AML-193 (cell line): ENCODE results near the gene NPBWR2.

ENCODE experiments used
- DNase-seq, 2 experiments: peaks; one replicate each; lab custom pipeline; 2025; lab: John Stamatoyannopoulos, UW

Gene NPBWR2

DNA sequence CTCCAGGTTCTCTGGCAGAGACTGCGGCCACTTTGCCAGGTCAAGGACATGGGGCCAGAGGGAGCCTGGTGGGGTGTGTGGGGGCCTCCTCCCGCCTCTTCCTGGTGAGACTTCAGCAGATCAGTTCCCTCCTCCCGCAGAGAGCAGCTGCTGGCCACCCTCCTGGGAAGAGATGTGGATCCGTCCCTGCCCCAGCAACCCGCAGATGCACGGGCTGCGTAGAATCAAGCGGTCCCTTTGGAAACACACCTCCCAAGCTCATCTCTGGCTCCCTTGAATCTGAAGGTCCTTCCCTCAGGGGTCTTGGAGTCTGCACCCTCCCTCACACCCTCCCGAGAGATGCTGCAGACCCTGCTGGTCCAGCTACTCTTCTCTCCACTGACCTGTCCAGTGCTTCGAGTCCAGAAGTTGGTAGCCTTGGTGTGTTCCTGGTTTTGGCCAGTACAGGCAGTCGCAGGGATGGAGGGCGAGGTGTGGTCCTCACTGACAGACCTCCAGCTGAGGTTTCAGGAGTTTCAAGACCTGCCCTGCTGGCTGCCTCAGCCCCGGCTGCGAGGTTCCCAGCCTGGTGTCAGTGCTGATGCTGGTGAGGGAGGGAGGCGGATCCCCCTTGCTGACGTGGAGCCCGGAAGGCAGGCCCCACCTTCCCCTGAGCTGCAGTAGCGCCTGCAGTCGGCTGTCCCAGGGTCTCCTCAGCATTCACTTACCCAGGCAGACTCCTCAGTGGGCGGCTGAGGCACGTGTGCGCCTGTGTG is at the start of gene NPBWR2:
Gene NPBWR2 (minus strand): TSS at position 585 of the 755 bp plus-strand sequence. CDS start 734 bp downstream, outside the sequence.
- DNase-seq: no peak

GRCh38 chr20:64156136-64156885 is 48.9 kb upstream of the NPBWR2 start:
- DNase-seq: no peak

DNA sequence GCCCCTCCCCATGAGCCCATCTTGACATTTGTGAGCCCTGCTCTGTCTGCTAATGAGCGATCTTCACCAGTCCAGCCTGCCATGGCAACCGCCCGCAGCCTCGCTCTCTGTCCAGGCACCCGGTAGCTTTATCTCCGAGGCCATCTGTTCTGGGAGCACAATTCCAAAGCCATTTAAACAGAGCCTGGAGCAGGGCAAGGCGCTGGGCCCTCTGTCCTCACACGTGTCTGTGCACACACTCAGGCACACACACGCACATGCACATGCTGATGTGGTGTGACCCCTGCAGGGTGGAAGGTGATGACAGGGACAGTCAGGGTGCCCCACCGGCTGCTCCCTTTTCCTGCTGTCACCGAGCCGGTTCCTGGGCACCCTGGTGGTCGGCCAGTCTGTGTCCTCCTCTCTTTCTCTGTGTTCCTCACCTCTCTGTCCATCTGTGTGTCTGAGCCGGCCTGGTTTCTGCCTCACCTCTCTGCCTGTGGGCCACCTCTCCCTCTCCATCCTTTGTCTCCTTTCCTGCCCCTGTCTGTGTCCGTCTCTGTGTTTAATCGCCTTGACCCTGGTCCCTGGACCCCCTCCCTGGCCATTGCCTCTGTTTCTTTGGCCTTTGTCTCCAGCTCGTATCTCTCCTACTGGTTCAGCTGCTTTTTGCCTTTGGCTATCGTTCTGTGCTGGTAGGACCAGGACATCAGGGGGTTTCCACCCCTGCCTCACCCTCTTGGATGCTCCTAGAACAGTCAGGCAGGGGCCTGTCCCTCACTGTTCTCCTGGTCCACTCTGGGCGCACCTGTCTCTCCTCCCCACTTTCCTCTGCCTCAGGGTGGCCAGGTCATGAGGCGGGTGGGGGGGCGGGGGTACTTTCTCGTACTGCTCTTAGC is 48.1 kb upstream of the NPBWR2 start:
- DNase-seq: no peak

- no peak for DNase-seq
These were observed 47.4 kb upstream of the NPBWR2 start for GRCh38 chr20:64154590-64155257.

DNA sequence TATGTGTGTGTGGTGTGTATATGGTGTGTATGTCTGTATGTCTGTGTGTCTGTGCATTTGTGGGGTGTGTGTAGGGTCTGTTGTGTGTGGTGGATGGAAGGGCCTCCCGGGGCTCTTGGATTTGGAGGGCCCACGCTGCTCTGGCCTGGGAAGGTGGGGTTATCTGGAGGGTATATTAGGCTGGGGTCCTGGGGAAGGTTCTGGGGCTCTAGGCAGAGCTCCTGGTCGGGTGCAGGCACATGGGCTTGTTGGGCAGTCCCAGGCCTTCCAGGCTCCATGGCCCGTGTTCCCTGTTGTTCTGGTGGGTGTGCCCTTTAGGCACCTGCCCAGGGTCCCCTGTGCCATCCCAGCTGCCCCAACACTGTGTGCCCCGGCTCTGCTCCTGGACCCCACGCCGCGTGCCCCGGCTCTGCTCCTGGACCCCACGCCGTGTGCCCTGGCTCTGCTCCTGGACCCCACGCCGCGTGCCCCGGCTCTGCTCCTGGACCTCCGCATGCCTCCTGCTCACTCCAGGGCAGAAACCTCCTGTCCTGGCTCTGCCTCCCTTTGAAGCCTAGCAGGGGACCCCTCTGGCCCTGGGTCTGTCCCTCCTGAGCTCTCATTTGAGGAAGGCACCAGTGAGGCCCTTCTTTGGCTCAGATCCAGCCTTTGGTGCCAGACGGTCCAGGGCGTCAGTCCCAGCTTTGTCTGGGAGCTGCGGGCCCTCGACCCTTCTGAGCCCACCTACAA is 46.7 kb upstream of the NPBWR2 start:
- no peak for DNase-seq

DNA sequence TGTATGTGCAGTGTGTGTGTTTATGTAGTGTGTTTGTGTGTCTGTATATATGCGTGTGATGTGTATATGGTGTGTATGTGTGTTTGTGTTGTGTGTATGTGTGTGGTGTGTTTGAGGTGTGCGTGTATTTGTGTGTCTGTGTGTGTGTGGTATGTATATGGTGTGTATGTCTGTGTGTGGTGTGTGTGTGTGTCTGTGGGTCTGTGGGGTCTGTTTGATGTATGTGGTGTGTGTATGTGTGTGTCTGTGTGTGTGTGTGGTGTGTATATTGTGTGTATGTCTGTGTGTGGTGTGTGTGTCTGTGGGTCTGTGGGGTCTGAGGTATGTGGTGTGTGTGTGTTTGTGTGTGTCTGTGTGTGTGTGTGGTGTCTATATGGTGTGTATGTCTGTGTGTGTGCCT is 46.0 kb upstream of the NPBWR2 start:
- DNase-seq: no peak

DNA sequence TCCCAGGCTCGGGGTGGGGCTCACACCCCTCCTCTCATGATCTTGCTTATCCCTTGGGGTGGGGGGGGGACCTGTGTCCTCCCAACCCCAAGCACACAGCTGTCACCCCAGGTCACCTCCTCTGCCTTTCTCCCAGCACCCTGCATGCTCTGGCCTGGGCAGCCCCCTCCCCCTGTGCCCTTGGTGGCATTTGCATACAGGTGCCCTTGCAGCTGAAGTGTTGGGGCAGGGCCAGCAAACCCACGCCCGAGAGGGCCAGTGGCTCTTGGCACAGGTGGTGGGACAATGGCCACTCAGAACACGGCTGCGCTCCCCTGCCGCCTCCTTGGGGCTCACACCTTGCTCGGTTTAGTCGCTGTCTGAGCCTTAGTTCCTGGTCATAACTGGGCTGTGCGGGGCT is 45.5 kb upstream of the NPBWR2 start:
- no peak for DNase-seq

GRCh38 chr20:64151633-64152530 is 44.5 kb upstream of the NPBWR2 start:
- DNase-seq: no peak

DNA sequence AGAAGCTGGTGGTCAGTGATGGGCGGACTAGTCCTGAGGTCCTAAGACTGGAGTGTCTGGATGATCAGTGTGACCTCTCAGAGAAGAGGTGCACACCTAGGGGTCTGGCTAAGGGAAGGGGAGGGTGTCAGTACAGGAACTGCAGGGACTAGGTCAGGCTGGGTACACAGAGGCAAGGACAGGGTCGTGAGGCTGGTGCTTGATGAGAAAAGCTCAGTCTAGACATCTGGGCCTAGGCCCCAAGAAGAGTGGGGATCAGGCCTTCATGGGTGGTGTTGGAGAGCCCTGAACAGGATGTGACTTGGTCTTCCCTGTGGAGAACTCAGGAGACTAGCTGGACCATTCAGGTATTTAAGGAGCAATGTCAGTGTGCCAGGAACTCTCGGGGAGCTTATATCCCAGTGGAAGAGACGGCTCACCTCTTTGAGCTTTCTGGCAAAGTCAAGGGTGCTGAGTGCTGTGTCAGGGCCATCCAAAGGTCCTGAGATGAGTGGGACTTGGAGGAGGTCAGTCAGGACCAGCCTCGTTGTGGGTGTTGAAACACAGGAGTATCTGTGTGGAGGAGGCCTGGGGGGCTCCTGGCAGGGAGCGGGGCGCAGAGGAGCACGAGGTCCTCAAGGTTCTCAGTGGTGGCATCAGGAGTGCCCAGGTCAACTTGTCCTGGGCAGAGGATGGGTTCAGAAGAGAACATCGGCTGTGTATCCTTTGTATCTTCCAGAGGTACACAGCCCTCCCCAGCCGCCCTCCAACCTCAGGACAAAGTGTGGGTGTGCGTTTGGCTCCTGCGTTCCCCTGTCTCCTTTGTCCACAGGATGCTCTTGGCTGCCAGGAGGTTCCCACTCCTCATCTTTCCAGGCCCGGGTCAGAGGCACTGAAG is 43.6 kb upstream of the NPBWR2 start:
- DNase-seq: no peak

DNA sequence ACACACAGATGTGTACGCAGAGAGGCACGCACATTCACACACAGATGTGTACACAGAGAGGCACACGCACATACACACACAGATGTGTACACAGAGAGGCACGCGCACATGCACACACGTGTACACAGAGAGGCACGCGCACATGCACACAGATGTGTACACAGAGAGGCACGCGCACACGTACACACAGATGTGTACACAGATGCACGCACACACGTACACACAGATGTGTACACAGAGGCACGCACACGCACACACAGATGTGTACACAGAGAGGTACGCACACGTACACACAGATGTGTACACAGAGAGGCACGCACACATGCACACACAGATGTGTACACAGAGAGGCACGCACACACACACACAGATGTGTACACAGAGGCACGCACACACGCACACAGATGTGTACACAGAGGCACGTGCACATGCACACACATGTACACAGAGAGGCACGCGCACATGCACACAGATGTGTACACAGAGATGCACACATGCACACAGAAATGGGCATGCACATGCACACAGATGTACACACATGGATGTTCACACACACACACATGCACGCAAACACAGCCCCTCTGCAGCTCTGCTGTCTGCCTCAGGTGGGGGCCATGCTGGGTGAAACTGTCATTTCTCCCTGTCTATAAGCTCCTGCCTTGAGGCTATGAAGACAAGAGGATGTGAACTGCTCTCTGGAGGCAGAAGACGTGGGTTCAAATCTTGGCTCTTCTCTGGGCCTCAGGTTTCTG is 42.6 kb upstream of the NPBWR2 start:
- DNase-seq: no peak

- DNase-seq: no peak
These were observed 41.8 kb upstream of the NPBWR2 start for GRCh38 chr20:64149141-64149540.

DNA sequence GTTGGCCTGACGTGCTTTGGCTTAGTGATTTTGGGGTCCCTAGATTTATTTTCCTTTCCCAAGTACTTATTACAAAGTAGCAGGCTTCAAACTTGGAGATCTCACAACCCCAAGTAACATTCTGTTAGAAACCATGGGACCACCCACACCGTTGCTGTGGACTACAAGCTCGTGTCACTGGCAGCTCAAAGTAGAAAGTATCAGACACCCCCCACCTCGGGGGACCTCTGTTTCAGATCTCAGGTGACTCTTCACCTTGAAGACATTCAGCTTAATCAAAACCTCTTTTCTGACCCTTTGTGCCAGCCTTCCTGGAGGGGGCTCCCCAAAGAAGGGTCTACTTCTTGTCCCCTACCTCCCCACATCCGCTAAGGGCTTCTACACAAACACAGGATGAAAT is 41.2 kb upstream of the NPBWR2 start:
- DNase-seq: no peak

- DNase-seq: no peak
These were observed 39.6 kb upstream of the NPBWR2 start for GRCh38 chr20:64146936-64147477.

- DNase-seq: no peak
These were observed 39.1 kb upstream of the NPBWR2 start for GRCh38 chr20:64146301-64146935.

GRCh38 chr20:64145458-64146300 is 38.3 kb upstream of the NPBWR2 start:
- no peak for DNase-seq

DNA sequence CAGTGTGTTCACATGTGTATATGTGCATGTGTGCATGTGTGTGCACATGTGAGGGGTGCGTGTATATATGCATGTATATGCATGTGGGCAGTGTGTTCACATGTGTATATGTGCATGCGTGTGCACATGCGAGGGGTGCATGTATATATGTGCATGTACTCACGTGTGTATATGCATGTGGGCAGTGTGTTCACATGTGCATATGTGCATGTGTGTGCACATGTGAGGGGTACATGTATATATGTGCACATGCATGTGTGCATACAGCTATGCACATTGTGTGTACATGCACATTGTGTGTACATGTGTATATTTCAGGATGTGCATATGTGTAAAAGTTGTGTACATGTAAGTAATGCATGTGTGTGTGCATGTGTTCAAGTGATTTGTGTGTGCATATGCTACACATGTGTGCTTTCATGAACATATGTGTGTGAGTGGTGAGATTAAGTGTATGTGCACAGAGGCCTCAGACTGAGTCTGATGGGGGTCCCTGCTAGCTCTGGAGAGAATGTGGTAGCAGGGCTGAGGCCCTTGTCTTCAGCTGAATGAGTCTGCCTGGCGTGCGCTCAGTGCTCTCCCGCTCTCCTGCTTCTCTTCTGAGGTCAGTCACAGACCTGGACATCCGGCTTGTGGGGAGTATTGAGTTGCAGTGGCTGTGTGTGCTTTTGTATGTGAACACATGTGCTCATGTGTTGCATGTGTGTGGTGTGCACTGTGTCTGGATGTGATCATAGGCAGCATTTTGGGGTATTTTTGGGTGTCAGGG is 37.0 kb upstream of the NPBWR2 start:
- DNase-seq: no peak
